GM23338 (cell line): ENCODE results near the gene TFF1. TPM values are rescaled to one million over a fixed set of nuclear protein-coding genes. Genes with fewer than 3 reads are reported as not detected.

Experiments used
- ATAC-seq: fragments of 200-7000 bp; cut with Tn5 transposase; 3 replicates; pipeline ENCODE4 v1.9.1; 2020
- DNase-seq: peaks from one replicate; pipeline ENCODE4 v3.0.0-alpha.2; 2015; ENCODE audit warnings: low spot score
- H2AFZ ChIP-seq: fragments of 200-600 bp; sonication (generic); 2 replicates; pipeline ENCODE4 v1.8.0; 2016; ENCODE audit warnings: antibody characterized with exemption, mild to moderate bottlenecking, moderate library complexity
- H3F3A ChIP-seq: fragments of 200-600 bp; sonication (generic); replicated peaks from 2 replicates; pipeline ENCODE4 v1.8.0; 2017; ENCODE audit warnings: antibody characterized with exemption, mixed run types, low read depth
- H3K27ac ChIP-seq: fragments of 200-600 bp; sonication (generic); 2 replicates; pipeline ENCODE4 v1.6.1; 2016; ENCODE audit warnings: low read depth
- H3K27me3 ChIP-seq: fragments of 200-600 bp; sonication (generic); 2 replicates; pipeline ENCODE4 v1.8.0; 2016; ENCODE audit warnings: mild to moderate bottlenecking, mixed run types, moderate library complexity; ENCODE audit not compliant: insufficient read depth
- H3K36me3 ChIP-seq: fragments of 200-600 bp; sonication (generic); 2 replicates; pipeline ENCODE4 v1.8.0; 2016; ENCODE audit warnings: mild to moderate bottlenecking; ENCODE audit not compliant: insufficient read depth
- H3K4me1 ChIP-seq: fragments of 200-600 bp; sonication (generic); 2 replicates; pipeline ENCODE4 v1.8.0; 2016; ENCODE audit warnings: mild to moderate bottlenecking, moderate library complexity; ENCODE audit not compliant: insufficient read depth
- H3K4me2 ChIP-seq: fragments of 200-600 bp; sonication (generic); 2 replicates; pipeline ENCODE4 v1.7.1; 2017; ENCODE audit warnings: mixed run types
- H3K4me3 ChIP-seq: fragments of 200-600 bp; sonication (generic); 2 replicates; pipeline ENCODE4 v1.6.1; 2016; ENCODE audit warnings: mixed run types
- H3K79me2 ChIP-seq: fragments of 200-600 bp; sonication (generic); replicated peaks from 2 replicates; pipeline ENCODE4 v1.8.0; 2017; ENCODE audit warnings: mild to moderate bottlenecking; ENCODE audit not compliant: insufficient read depth
- H3K9me2 ChIP-seq: fragments of 200-600 bp; sonication (generic); 2 replicates; pipeline ENCODE4 v1.8.0; 2017; ENCODE audit not compliant: insufficient read depth
- H4K20me1 ChIP-seq: fragments of 200-600 bp; sonication (generic); replicated peaks from 2 replicates; pipeline ENCODE4 v1.8.0; 2017; ENCODE audit warnings: mild to moderate bottlenecking; ENCODE audit not compliant: insufficient read depth
- H3K27ac Mint-ChIP-seq: 2 replicates; pipeline ENCODE4 v1.8.0; 2020; ENCODE audit warnings: inconsistent platforms, mild to moderate bottlenecking, moderate library complexity, mixed read lengths
- H3K27me3 Mint-ChIP-seq: 3 replicates; pipeline ENCODE4 v1.8.0; 2022; ENCODE audit warnings: low read depth, mild to moderate bottlenecking, moderate library complexity, mixed read lengths, inconsistent platforms; ENCODE audit not compliant: insufficient read depth, poor library complexity
- H3K36me3 Mint-ChIP-seq: 3 replicates; pipeline ENCODE4 v1.8.0; 2021; ENCODE audit warnings: low read depth, mild to moderate bottlenecking, inconsistent platforms, moderate library complexity, mixed read lengths
- H3K4me1 Mint-ChIP-seq: 3 replicates; pipeline ENCODE4 v1.8.0; 2020; ENCODE audit warnings: mild to moderate bottlenecking, inconsistent platforms, mixed read lengths
- H3K4me3 Mint-ChIP-seq: 3 replicates; pipeline ENCODE4 v1.8.0; 2021; ENCODE audit warnings: moderate library complexity, mild to moderate bottlenecking, inconsistent platforms, mixed read lengths
- H3K9me3 Mint-ChIP-seq: 3 replicates; pipeline ENCODE4 v1.8.0; 2020; ENCODE audit warnings: moderate library complexity, mild to moderate bottlenecking, inconsistent platforms, mixed read lengths
- CTCF ChIP-seq, 2 experiments: fragments of 200-600 bp in 1 of 2; sonication (generic) in 1 of 2; conservative IDR thresholded peaks; 2 replicates each; pipeline versions ENCODE4 v1.5.1 to v1.6.1; 2016 to 2017; ENCODE audit warnings: antibody characterized with exemption in 2 of 2, low read depth in 2 of 2, mild to moderate bottlenecking in 2 of 2, moderate library complexity in 1 of 2
- JUNB ChIP-seq: IDR thresholded peaks from one replicate; pipeline ENCODE4 v1.6.1; 2016; ENCODE audit warnings: antibody characterized with exemption; ENCODE audit not compliant: unreplicated experiment
- POLR2AphosphoS5 ChIP-seq: IDR thresholded peaks from 2 replicates; pipeline ENCODE4 v1.6.1; 2016; ENCODE audit warnings: antibody characterized with exemption, low read depth
- ZNF114 ChIP-seq: fragments of 250-450 bp; sonication (Bioruptor Pico); IDR thresholded peaks from 2 replicates; pipeline ENCODE4 v1.5.0; 2020; ENCODE audit warnings: mild to moderate bottlenecking, moderate library complexity
- polyA plus RNA-seq: library from polyadenylated mRNA; unstranded; fragments of >200 nt; fragmentation: Nextera tagmentation; extraction: Ambion mirVana; gene quantifications from 2 replicates; pipeline ENCODE4 v1.2.1, GENCODE V29; 2016
- total RNA-seq: library from RNA; depleted of rRNA; stranded (reverse); fragments of >200 nt; shearing (Covaris generic); gene quantifications from 2 replicates; pipeline ENCODE4 v1.2.3, GENCODE V29; 2014
- TF ChIP-seq, protein P1 (sequence below): fragments of 250-450 bp; sonication (Bioruptor Pico); IDR thresholded peaks from 2 replicates; pipeline ENCODE4 v1.5.0; 2020; ENCODE audit warnings: mild to moderate bottlenecking, moderate library complexity

Gene TFF1
- total and polyA plus RNA-seq, 2 experiments from 2014 or later = not detected

- no peaks in the 10 kb centered on the region for H3K27me3 ChIP-seq
- no peak overlapping the region for H3K27ac ChIP-seq
- no peaks in the 10 kb centered on the region for H4K20me1 ChIP-seq
- no peak overlapping the region for H3K4me3 ChIP-seq
- no peaks in the 10 kb centered on the region for H3K9me2 ChIP-seq
- H3K4me1 Mint-ChIP-seq = peaks cover 33% of the 10 kb centered on the region
- H3K36me3 ChIP-seq = no peaks in the 10 kb centered on the region
- peaks cover 15% of the 10 kb centered on the region for H3K36me3 Mint-ChIP-seq
- H3K4me3 Mint-ChIP-seq = no peak overlapping the region
- H3K27me3 Mint-ChIP-seq = peaks cover 7% of the 10 kb centered on the region
- no peaks in the 10 kb centered on the region for H3K79me2 ChIP-seq
- H3K4me1 ChIP-seq = peaks cover 6% of the 10 kb centered on the region
- no peak overlapping the region for H2AFZ ChIP-seq
- peaks cover 5% of the 10 kb centered on the region; the same call in 1 of the 2 replicates for H3F3A ChIP-seq
- no peak for DNase-seq
- TF ChIP-seq POLR2AphosphoS5 = no peak
- TF ChIP-seq, protein P1, sequence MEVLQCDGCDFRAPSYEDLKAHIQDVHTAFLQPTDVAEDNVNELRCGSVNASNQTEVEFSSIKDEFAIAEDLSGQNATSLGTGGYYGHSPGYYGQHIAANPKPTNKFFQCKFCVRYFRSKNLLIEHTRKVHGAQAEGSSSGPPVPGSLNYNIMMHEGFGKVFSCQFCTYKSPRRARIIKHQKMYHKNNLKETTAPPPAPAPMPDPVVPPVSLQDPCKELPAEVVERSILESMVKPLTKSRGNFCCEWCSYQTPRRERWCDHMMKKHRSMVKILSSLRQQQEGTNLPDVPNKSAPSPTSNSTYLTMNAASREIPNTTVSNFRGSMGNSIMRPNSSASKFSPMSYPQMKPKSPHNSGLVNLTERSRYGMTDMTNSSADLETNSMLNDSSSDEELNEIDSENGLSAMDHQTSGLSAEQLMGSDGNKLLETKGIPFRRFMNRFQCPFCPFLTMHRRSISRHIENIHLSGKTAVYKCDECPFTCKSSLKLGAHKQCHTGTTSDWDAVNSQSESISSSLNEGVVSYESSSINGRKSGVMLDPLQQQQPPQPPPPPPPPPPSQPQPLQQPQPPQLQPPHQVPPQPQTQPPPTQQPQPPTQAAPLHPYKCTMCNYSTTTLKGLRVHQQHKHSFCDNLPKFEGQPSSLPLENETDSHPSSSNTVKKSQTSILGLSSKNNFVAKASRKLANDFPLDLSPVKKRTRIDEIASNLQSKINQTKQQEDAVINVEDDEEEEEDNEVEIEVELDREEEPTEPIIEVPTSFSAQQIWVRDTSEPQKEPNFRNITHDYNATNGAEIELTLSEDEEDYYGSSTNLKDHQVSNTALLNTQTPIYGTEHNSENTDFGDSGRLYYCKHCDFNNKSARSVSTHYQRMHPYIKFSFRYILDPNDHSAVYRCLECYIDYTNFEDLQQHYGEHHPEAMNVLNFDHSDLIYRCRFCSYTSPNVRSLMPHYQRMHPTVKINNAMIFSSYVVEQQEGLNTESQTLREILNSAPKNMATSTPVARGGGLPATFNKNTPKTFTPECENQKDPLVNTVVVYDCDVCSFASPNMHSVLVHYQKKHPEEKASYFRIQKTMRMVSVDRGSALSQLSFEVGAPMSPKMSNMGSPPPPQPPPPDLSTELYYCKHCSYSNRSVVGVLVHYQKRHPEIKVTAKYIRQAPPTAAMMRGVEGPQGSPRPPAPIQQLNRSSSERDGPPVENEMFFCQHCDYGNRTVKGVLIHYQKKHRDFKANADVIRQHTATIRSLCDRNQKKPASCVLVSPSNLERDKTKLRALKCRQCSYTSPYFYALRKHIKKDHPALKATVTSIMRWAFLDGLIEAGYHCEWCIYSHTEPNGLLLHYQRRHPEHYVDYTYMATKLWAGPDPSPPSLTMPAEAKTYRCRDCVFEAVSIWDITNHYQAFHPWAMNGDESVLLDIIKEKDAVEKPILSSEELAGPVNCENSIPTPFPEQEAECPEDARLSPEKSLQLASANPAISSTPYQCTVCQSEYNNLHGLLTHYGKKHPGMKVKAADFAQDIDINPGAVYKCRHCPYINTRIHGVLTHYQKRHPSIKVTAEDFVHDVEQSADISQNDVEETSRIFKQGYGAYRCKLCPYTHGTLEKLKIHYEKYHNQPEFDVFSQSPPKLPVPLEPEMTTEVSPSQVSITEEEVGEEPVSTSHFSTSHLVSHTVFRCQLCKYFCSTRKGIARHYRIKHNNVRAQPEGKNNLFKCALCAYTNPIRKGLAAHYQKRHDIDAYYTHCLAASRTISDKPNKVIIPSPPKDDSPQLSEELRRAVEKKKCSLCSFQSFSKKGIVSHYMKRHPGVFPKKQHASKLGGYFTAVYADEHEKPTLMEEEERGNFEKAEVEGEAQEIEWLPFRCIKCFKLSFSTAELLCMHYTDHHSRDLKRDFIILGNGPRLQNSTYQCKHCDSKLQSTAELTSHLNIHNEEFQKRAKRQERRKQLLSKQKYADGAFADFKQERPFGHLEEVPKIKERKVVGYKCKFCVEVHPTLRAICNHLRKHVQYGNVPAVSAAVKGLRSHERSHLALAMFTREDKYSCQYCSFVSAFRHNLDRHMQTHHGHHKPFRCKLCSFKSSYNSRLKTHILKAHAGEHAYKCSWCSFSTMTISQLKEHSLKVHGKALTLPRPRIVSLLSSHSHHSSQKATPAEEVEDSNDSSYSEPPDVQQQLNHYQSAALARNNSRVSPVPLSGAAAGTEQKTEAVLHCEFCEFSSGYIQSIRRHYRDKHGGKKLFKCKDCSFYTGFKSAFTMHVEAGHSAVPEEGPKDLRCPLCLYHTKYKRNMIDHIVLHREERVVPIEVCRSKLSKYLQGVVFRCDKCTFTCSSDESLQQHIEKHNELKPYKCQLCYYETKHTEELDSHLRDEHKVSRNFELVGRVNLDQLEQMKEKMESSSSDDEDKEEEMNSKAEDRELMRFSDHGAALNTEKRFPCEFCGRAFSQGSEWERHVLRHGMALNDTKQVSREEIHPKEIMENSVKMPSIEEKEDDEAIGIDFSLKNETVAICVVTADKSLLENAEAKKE (CRISPR knock-in tag) = no peak
- TF ChIP-seq ZNF114 (CRISPR knock-in tag) = no peak
- TF ChIP-seq JUNB = no peak
- no peak for TF ChIP-seq CTCF (conservative IDR thresholded peaks at IDR 0.05; ENCODE audit: low read depth in 2 of 2)
- H3K9me3 Mint-ChIP-seq = peaks cover 26% of the 10 kb centered on the region
- H3K27ac Mint-ChIP-seq = no peak overlapping the region
- no peak overlapping the region for H3K4me2 ChIP-seq
- ATAC-seq = no peak
These were observed 18.7 kb upstream of the TFF1 start for GRCh38 chr21:42384989-42385388.
